OCI-LY1 (cell line): ENCODE data around the gene MICAL2.

ENCODE experiments used
- H2AFZ ChIP-seq: fragments of 200-600 bp; sonication (generic), shearing (Covaris generic); 2 replicates; pipeline ENCODE4 v1.6.0; 2014; ENCODE audit warnings: antibody characterized with exemption, mild to moderate bottlenecking, low read length
- H3F3A ChIP-seq: fragments of 200-600 bp; sonication (generic), shearing (Covaris generic); 2 replicates; pipeline ENCODE4 v1.6.0; 2014; ENCODE audit warnings: mild to moderate bottlenecking, antibody characterized with exemption, low read length, moderate library complexity; ENCODE audit not compliant: insufficient read depth
- H3K27ac ChIP-seq: fragments of 200-600 bp; sonication (generic); 2 replicates; pipeline ENCODE4 v1.5.1; 2014; ENCODE audit warnings: low read length, mixed run types, mild to moderate bottlenecking, low read depth; ENCODE audit not compliant: poor library complexity, severe bottlenecking
- H3K27me3 ChIP-seq: fragments of 200-600 bp; sonication (generic); 2 replicates; pipeline ENCODE4 v1.6.0; 2014; ENCODE audit warnings: antibody characterized with exemption, mild to moderate bottlenecking, low read length, moderate library complexity; ENCODE audit not compliant: insufficient read depth
- H3K36me3 ChIP-seq: fragments of 200-600 bp; sonication (generic); 2 replicates; pipeline ENCODE4 v1.6.1; 2014; ENCODE audit warnings: mild to moderate bottlenecking, antibody characterized with exemption, low read length, moderate library complexity, mixed read lengths; ENCODE audit not compliant: insufficient read depth
- H3K4me1 ChIP-seq: fragments of 200-600 bp; sonication (generic); 2 replicates; pipeline ENCODE4 v1.5.1; 2014; ENCODE audit warnings: mild to moderate bottlenecking, low read length, moderate library complexity; ENCODE audit not compliant: insufficient read depth, severe bottlenecking
- H3K4me2 ChIP-seq: fragments of 200-600 bp; sonication (generic), shearing (Covaris generic); 2 replicates; pipeline ENCODE4 v1.6.1; 2014; ENCODE audit warnings: low read length
- H3K4me3 ChIP-seq: fragments of 200-600 bp; sonication (generic); 2 replicates; pipeline ENCODE4 v1.5.1; 2014; ENCODE audit warnings: low read length, low read depth, mild to moderate bottlenecking, mixed read lengths; ENCODE audit not compliant: poor library complexity, severe bottlenecking
- H3K79me2 ChIP-seq: fragments of 200-600 bp; shearing (Covaris generic); 2 replicates; pipeline ENCODE4 v1.6.1; 2016; ENCODE audit warnings: mixed run types, low read length, mixed read lengths; ENCODE audit not compliant: insufficient read depth
- H3K9ac ChIP-seq: fragments of 200-600 bp; sonication (generic), shearing (Covaris generic); 2 replicates; pipeline ENCODE4 v1.6.1; 2014; ENCODE audit warnings: mild to moderate bottlenecking, low read length, mixed read lengths
- H3K9me2 ChIP-seq: fragments of 200-600 bp; sonication (generic), shearing (Covaris generic); 2 replicates; pipeline ENCODE4 v1.6.1; 2014; ENCODE audit warnings: low read depth, mild to moderate bottlenecking, low read length, mixed read lengths
- H3K9me3 ChIP-seq: fragments of 200-600 bp; shearing (Covaris generic); 2 replicates; pipeline ENCODE4 v1.6.1; 2014; ENCODE audit warnings: low read length, mixed read lengths
- H4K20me1 ChIP-seq: fragments of 200-600 bp; sonication (generic), shearing (Covaris generic); 2 replicates; pipeline ENCODE4 v1.6.0; 2016; ENCODE audit warnings: mild to moderate bottlenecking, low read length; ENCODE audit not compliant: insufficient read depth
- EZH2 ChIP-seq: fragments of 200-600 bp; sonication (generic), shearing (Covaris generic); IDR thresholded peaks from 2 replicates; pipeline ENCODE4 v1.8.0; 2017; ENCODE audit warnings: borderline replicate concordance, mixed run types, mild to moderate bottlenecking, antibody characterized with exemption, low read length, moderate library complexity, mixed read lengths
- TF ChIP-seq, protein P1 (sequence below): fragments of 200-600 bp; sonication (generic), shearing (Covaris generic); IDR thresholded peaks from 2 replicates; pipeline ENCODE4 v1.5.1; 2017; ENCODE audit warnings: mild to moderate bottlenecking, antibody characterized with exemption, low read length, moderate library complexity, mixed read lengths

MICAL2 gene

GRCh38 chr11:12182302-12182675, 71.9 kb downstream of the MICAL2 start:
- no peak overlapping the region for H3K9ac ChIP-seq
- H3K27ac ChIP-seq = no peak overlapping the region
- H3K4me2 ChIP-seq = no peak overlapping the region

DNA sequence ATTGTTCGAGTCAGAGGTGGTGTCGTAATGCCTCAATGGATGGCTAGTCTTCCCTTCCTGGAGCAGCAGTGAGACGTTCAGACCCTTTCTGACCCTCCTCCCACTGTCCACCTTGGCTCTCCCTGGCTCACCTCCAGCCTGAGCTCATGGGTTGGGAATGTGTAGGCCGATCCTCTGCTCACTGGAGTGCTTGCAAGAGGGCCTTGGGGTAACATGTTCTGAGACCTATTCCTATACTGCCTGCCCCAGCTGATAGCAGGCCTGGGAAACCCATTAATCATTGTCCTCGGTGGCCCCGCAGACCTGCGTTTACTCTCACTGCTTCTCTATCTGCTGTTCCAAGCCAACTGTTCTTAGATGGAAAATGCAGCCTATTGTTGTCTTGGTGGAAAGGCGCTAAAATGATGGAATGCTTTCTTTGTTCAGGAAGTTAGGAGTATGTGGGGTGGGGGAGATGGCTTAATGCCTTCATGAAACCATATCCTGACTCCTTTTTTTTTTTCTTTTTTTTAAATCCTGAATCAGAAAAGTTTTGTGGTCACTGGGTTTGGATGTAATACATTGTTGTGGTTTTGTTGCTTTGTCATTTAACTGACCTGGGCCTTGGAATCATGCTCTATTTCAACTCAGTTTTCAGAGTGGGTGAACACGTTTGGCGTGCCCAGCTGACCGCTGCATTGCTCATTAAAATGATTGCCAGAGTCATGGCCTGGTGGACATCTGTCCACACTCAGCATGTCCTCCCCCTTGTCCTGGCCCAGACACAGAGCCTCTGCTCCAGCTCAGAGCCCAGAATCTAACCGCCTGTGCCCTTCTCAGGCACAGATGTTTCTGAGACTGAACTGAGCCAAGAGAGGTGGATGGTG, 72.5 kb downstream of the MICAL2 start:
- no peak overlapping the region for H3K4me2 ChIP-seq

More at GRCh38 chr11:12182302-12182675, 71.9 kb downstream of the MICAL2 start:
- no peak overlapping the region for H3K4me3 ChIP-seq
- H3K27me3 ChIP-seq = 0 out of 2 replicates have a peak, but pooled peaks cover 4% of the 10 kb centered on the region
- no peak overlapping the region for H2AFZ ChIP-seq
- H3F3A ChIP-seq = no peaks in the 10 kb centered on the region
- no peaks in the 10 kb centered on the region for H4K20me1 ChIP-seq
- H3K9me2 ChIP-seq = no peaks in the 10 kb centered on the region
- no peak for TF ChIP-seq EZH2
- TF ChIP-seq, protein P1, sequence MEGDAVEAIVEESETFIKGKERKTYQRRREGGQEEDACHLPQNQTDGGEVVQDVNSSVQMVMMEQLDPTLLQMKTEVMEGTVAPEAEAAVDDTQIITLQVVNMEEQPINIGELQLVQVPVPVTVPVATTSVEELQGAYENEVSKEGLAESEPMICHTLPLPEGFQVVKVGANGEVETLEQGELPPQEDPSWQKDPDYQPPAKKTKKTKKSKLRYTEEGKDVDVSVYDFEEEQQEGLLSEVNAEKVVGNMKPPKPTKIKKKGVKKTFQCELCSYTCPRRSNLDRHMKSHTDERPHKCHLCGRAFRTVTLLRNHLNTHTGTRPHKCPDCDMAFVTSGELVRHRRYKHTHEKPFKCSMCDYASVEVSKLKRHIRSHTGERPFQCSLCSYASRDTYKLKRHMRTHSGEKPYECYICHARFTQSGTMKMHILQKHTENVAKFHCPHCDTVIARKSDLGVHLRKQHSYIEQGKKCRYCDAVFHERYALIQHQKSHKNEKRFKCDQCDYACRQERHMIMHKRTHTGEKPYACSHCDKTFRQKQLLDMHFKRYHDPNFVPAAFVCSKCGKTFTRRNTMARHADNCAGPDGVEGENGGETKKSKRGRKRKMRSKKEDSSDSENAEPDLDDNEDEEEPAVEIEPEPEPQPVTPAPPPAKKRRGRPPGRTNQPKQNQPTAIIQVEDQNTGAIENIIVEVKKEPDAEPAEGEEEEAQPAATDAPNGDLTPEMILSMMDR = no peak
- no peaks in the 10 kb centered on the region for H3K79me2 ChIP-seq
- no peaks in the 10 kb centered on the region for H3K4me1 ChIP-seq
- H3K9me3 ChIP-seq = no peaks in the 10 kb centered on the region
- no peaks in the 10 kb centered on the region for H3K36me3 ChIP-seq

DNA sequence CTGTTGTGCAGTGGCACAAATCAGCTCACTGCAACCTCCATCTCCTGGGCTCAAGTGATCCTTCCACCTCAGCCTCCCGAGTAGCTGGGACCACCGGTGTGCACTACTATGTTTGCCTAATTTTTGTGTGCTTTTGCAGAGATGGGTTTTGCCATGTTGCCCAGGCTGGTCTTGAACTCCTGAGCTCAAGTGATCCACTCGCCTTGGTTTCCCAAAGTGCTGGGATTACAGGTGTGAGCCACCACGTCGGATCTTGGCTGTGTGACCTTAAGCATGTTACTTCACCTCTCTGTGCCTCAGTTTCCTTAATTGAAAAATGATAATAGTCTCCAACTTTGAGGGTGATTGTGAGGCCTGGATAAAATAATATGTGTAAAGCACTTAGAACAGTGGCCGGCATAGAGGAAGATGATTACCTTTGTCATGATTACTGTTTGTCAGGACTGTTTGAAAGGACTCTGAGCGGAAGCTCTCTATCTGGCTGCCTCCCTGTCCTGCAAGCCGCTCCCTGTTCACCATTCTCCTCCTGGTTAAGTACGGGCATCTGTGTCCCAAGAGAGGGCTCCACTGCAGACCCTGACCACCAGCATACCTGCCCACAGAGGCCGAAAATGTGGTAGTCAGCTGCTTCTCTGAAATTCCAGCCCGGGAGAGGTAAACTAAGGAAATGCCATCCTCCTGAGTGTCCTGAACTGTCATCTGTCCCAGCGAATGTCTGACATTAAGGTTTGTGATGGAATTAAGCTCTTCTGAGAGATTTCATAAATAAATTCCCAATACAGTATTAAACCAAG, 73.6 kb downstream of the MICAL2 start:
- H3K79me2 ChIP-seq = no peaks in the 10 kb centered on the region
- no peak overlapping the region for H3K4me3 ChIP-seq
- H3K36me3 ChIP-seq = no peaks in the 10 kb centered on the region
- TF ChIP-seq EZH2 = no peak
- TF ChIP-seq, protein P1 = no peak
- H3K27ac ChIP-seq = no peak overlapping the region
- no peak overlapping the region for H3K9ac ChIP-seq
- H3K4me2 ChIP-seq = no peak overlapping the region
- H4K20me1 ChIP-seq = no peaks in the 10 kb centered on the region
- no peaks in the 10 kb centered on the region for H3F3A ChIP-seq
- no peak overlapping the region for H2AFZ ChIP-seq
- no peaks in the 10 kb centered on the region for H3K9me2 ChIP-seq
- no peaks in the 10 kb centered on the region for H3K4me1 ChIP-seq
- no peaks in the 10 kb centered on the region for H3K9me3 ChIP-seq
- 0 out of 2 replicates have a peak, but pooled peaks cover 4% of the 10 kb centered on the region for H3K27me3 ChIP-seq

More for the DNA sequence above, 72.5 kb downstream of the MICAL2 start:
- H3K79me2 ChIP-seq = no peaks in the 10 kb centered on the region
- no peaks in the 10 kb centered on the region for H3F3A ChIP-seq
- no peaks in the 10 kb centered on the region for H3K36me3 ChIP-seq
- H3K9me2 ChIP-seq = no peaks in the 10 kb centered on the region
- 0 out of 2 replicates have a peak, but pooled peaks cover 4% of the 10 kb centered on the region for H3K27me3 ChIP-seq
- H3K4me3 ChIP-seq = no peak overlapping the region
- no peaks in the 10 kb centered on the region for H3K4me1 ChIP-seq
- no peaks in the 10 kb centered on the region for H4K20me1 ChIP-seq
- no peaks in the 10 kb centered on the region for H3K9me3 ChIP-seq
- H3K9ac ChIP-seq = no peak overlapping the region
- no peak overlapping the region for H2AFZ ChIP-seq
- no peak overlapping the region for H3K27ac ChIP-seq
- TF ChIP-seq EZH2 = no peak
- TF ChIP-seq, protein P1 = no peak
